H9 (cell line): ENCODE measurements around the gene SRD5A2. TPM values are rescaled to one million over a fixed set of nuclear protein-coding genes. Genes with fewer than 3 reads are reported as not detected.

Experiments
- DNase-seq: peaks from one replicate; pipeline ENCODE4 v3.0.0-alpha.2; 2017
- H2AFZ ChIP-seq: one replicate; pipeline ENCODE4 v1.6.1; 2013; ENCODE audit warnings: mild to moderate bottlenecking, low read length, control low read depth, moderate library complexity
- H2AK5ac ChIP-seq: 2 replicates; pipeline ENCODE4 v1.6.1; 2013; ENCODE audit warnings: low read length, control low read depth, mixed read lengths; ENCODE audit not compliant: insufficient read length
- H2BK120ac ChIP-seq: one replicate; pipeline ENCODE4 v1.6.1; 2013; ENCODE audit warnings: low read depth, mild to moderate bottlenecking, low read length, control low read depth, inconsistent platforms; ENCODE audit not compliant: poor library complexity, severe bottlenecking
- H2BK12ac ChIP-seq: 2 replicates; pipeline ENCODE4 v1.6.1; 2013; ENCODE audit warnings: low read length, control low read depth, mixed read lengths, low read depth; ENCODE audit not compliant: insufficient read length
- H2BK15ac ChIP-seq: 2 replicates; pipeline ENCODE4 v1.6.1; 2013; ENCODE audit warnings: low read depth, low read length, control low read depth
- H2BK20ac ChIP-seq: one replicate; pipeline ENCODE4 v1.6.1; 2013; ENCODE audit warnings: low read depth, mild to moderate bottlenecking, low read length, control low read depth, inconsistent platforms; ENCODE audit not compliant: poor library complexity, severe bottlenecking
- H2BK5ac ChIP-seq: 2 replicates; pipeline ENCODE4 v1.6.1; 2013; ENCODE audit warnings: low read length, control low read depth, mixed read lengths; ENCODE audit not compliant: insufficient read length
- H3K14ac ChIP-seq: 2 replicates; pipeline ENCODE4 v1.6.1; 2013; ENCODE audit warnings: low read length, control low read depth; ENCODE audit not compliant: insufficient read depth
- H3K18ac ChIP-seq: 2 replicates; pipeline ENCODE4 v1.6.1; 2013; ENCODE audit warnings: low read depth, mild to moderate bottlenecking, mixed read lengths, low read length, control low read depth; ENCODE audit not compliant: insufficient read length
- H3K23ac ChIP-seq: 2 replicates; pipeline ENCODE4 v1.6.1; 2013; ENCODE audit warnings: low read length, control low read depth, mixed read lengths, low read depth; ENCODE audit not compliant: insufficient read length
- H3K23me2 ChIP-seq: 2 replicates; pipeline ENCODE4 v1.6.1; 2013; ENCODE audit warnings: low read depth, mild to moderate bottlenecking, mixed read lengths, low read length, control low read depth; ENCODE audit not compliant: insufficient read length, poor library complexity, severe bottlenecking
- H3K27ac ChIP-seq: 2 replicates; pipeline ENCODE4 v1.5.1; 2013; ENCODE audit warnings: low read length, control low read depth, mixed read lengths, low read depth; ENCODE audit not compliant: insufficient read length
- H3K27me3 ChIP-seq: 2 replicates; pipeline ENCODE4 v1.6.1; 2013; ENCODE audit warnings: low read length, control low read depth, inconsistent platforms; ENCODE audit not compliant: insufficient read depth
- H3K4ac ChIP-seq: 2 replicates; pipeline ENCODE4 v1.6.1; 2013; ENCODE audit warnings: low read depth, mild to moderate bottlenecking, control low read depth, inconsistent platforms, low read length, moderate library complexity
- H3K4me1 ChIP-seq: 2 replicates; pipeline ENCODE4 v1.6.1; 2013; ENCODE audit warnings: low read length, control low read depth, inconsistent platforms; ENCODE audit not compliant: insufficient read depth
- H3K4me2 ChIP-seq: 2 replicates; pipeline ENCODE4 v1.6.1; 2013; ENCODE audit warnings: low read length, control low read depth, mixed read lengths; ENCODE audit not compliant: insufficient read length, insufficient read depth
- H3K56ac ChIP-seq: 2 replicates; pipeline ENCODE4 v1.6.1; 2013; ENCODE audit warnings: low read depth, mild to moderate bottlenecking, mixed read lengths, low read length, control low read depth; ENCODE audit not compliant: insufficient read length
- H3K79me1 ChIP-seq: 2 replicates; pipeline ENCODE4 v1.6.1; 2013; ENCODE audit warnings: low read depth, mild to moderate bottlenecking, moderate library complexity, low read length, control low read depth, inconsistent platforms; ENCODE audit not compliant: insufficient read depth, poor library complexity, severe bottlenecking
- H3K79me2 ChIP-seq: 2 replicates; pipeline ENCODE4 v1.6.1; 2013; ENCODE audit warnings: low read length, control low read depth, inconsistent platforms; ENCODE audit not compliant: insufficient read depth
- H3K9ac ChIP-seq: 2 replicates; pipeline ENCODE4 v1.6.1; 2013; ENCODE audit warnings: low read length, control low read depth, mixed read lengths; ENCODE audit not compliant: insufficient read length; ENCODE audit errors: extremely low read depth
- H3K9me3 ChIP-seq: one replicate; pipeline ENCODE4 v1.6.1; 2013; ENCODE audit warnings: low read depth, low read length, inconsistent platforms; ENCODE audit not compliant: control insufficient read depth
- H3T11ph ChIP-seq: one replicate; pipeline ENCODE4 v1.6.1; 2013; ENCODE audit warnings: mild to moderate bottlenecking, low read length, control low read depth, inconsistent platforms
- H4K20me1 ChIP-seq: one replicate; pipeline ENCODE4 v1.6.1; 2013; ENCODE audit not compliant: control insufficient read depth, insufficient read length, insufficient read depth
- H4K5ac ChIP-seq: 2 replicates; pipeline ENCODE4 v1.6.1; 2013; ENCODE audit warnings: low read depth, mild to moderate bottlenecking, mixed read lengths, low read length, control low read depth; ENCODE audit not compliant: insufficient read length
- H4K8ac ChIP-seq: replicated peaks from 2 replicates; pipeline ENCODE4 v1.6.1; 2013; ENCODE audit warnings: low read length, control low read depth, mixed read lengths, low read depth; ENCODE audit not compliant: insufficient read length
- H4K91ac ChIP-seq: 2 replicates; pipeline ENCODE4 v1.6.1; 2013; ENCODE audit warnings: low read depth, mild to moderate bottlenecking, moderate library complexity, mixed read lengths, low read length, control low read depth; ENCODE audit not compliant: insufficient read length
- H3K27ac Mint-ChIP-seq, 3 experiments: 2 replicates in 2 of 3; 3 replicates in 1 of 3; pipeline ENCODE4 v1.8.0; 2020 to 2021; ENCODE audit warnings: mixed read lengths in 3 of 3, mild to moderate bottlenecking in 1 of 3, moderate library complexity in 1 of 3
- H3K27me3 Mint-ChIP-seq: 2 replicates; pipeline ENCODE4 v1.8.0; 2021; ENCODE audit warnings: low read depth, mild to moderate bottlenecking, moderate library complexity, mixed read lengths
- H3K36me3 Mint-ChIP-seq, 3 experiments: 2 replicates in 2 of 3; 3 replicates in 1 of 3; pipeline ENCODE4 v1.8.0; 2020 to 2021; ENCODE audit warnings: low read depth in 3 of 3, mixed read lengths in 3 of 3; ENCODE audit not compliant: insufficient read depth in 1 of 3
- H3K4me1 Mint-ChIP-seq, 2 experiments: 2 replicates each; pipeline ENCODE4 v1.8.0; 2020; ENCODE audit warnings: mixed read lengths in 2 of 2
- H3K4me3 Mint-ChIP-seq, 2 experiments: 2 replicates in 1 of 2; 3 replicates in 1 of 2; pipeline ENCODE4 v1.8.0; 2020 to 2021; ENCODE audit warnings: mild to moderate bottlenecking in 2 of 2, mixed read lengths in 2 of 2, moderate library complexity in 1 of 2
- H3K9me3 Mint-ChIP-seq, 2 experiments: 2 replicates in 1 of 2; 3 replicates in 1 of 2; pipeline ENCODE4 v1.8.0; 2020; ENCODE audit warnings: mild to moderate bottlenecking in 2 of 2, mixed read lengths in 2 of 2, moderate library complexity in 1 of 2
- WGBS: extraction: QIAGEN DNeasy Blood & Tissue Kit; methylation state at CpG from one replicate; pipeline ENCODE4 v1.1.7; 2013; ENCODE audit warnings: missing lambda C conversion rate, low lambda C conversion rate, mixed read lengths; ENCODE audit not compliant: insufficient read length; ENCODE audit errors: extremely low coverage; 5-methylcytosine and 5-hydroxymethylcytosine counted together
- total RNA-seq: library from RNA; stranded (reverse); gene quantifications from 2 replicates; pipeline ENCODE4 v1.2.1, GENCODE V29; 2021
- TF ChIP-seq, protein P1 (sequence below): fragments of 200-600 bp; sonication (generic); conservative IDR thresholded peaks from 3 replicates; pipeline ENCODE4 v1.8.0; 2021; ENCODE audit warnings: antibody characterized with exemption, mild to moderate bottlenecking

SRD5A2 gene
- total RNA-seq, 1 experiment from 2014 or later = not detected

DNA sequence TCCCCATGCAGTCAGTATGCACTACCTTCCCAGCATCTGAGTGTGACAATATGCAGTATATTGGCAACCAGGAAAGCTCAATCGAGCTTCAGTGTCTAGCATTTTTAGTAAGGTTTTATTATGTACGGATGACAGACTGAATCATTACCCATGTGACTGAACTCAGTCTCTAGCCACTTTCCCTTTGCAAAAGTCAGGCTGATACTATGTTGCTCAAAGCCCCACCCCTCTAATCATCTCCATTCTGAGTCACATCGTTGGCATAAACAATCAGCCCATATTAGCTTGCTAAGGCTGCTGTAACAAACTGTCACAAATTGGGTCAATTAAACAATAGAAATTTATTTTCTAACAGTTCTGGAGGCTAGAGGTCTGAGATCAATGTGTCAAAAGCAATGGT lies 25.8 kb upstream of the SRD5A2 start:
- H2BK20ac ChIP-seq = no peak overlapping the region
- no peak overlapping the region for H2AK5ac ChIP-seq
- H3K18ac ChIP-seq = no peak overlapping the region
- no peak overlapping the region for H2BK120ac ChIP-seq
- TF ChIP-seq, protein P1, sequence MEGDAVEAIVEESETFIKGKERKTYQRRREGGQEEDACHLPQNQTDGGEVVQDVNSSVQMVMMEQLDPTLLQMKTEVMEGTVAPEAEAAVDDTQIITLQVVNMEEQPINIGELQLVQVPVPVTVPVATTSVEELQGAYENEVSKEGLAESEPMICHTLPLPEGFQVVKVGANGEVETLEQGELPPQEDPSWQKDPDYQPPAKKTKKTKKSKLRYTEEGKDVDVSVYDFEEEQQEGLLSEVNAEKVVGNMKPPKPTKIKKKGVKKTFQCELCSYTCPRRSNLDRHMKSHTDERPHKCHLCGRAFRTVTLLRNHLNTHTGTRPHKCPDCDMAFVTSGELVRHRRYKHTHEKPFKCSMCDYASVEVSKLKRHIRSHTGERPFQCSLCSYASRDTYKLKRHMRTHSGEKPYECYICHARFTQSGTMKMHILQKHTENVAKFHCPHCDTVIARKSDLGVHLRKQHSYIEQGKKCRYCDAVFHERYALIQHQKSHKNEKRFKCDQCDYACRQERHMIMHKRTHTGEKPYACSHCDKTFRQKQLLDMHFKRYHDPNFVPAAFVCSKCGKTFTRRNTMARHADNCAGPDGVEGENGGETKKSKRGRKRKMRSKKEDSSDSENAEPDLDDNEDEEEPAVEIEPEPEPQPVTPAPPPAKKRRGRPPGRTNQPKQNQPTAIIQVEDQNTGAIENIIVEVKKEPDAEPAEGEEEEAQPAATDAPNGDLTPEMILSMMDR = no peak
- no peak overlapping the region for H2BK5ac ChIP-seq
- no peak overlapping the region for H3K14ac ChIP-seq
- no peak overlapping the region for H3K23ac ChIP-seq
- no peak overlapping the region for H4K5ac ChIP-seq
- H3K56ac ChIP-seq = no peak overlapping the region
- Mint-ChIP-seq H3K27ac (no peak overlapping the region), H3K9me3 (peaks cover 35 to 56% of the 10 kb centered on the region in 2 experiments), H3K4me1 (no peaks in the 10 kb centered on the region), H3K36me3 (peaks cover 0 to 6% (median 0%) of the 10 kb centered on the region in 3 experiments; a peak in 1 of 7 replicates), H3K27me3 (peaks cover 4% of the 10 kb centered on the region), H3K4me3 (no peak overlapping the region)
- WGBS = no CpG with 5 or more reads among the region's 3 CpGs
- H3K9ac ChIP-seq = no peak overlapping the region
- H3K4me2 ChIP-seq = no peak overlapping the region
- no peak overlapping the region for H2BK12ac ChIP-seq
- no peak overlapping the region for H2AFZ ChIP-seq
- H3K4me1 ChIP-seq = no peaks in the 10 kb centered on the region
- H3K79me1 ChIP-seq = no peaks in the 10 kb centered on the region
- no peaks in the 10 kb centered on the region for H4K20me1 ChIP-seq
- no peaks in the 10 kb centered on the region for H3K23me2 ChIP-seq
- no peak overlapping the region for H3K4ac ChIP-seq
- H3T11ph ChIP-seq = no peak overlapping the region
- no peak overlapping the region for H4K91ac ChIP-seq
- no peaks in the 10 kb centered on the region for H3K79me2 ChIP-seq
- H3K9me3 ChIP-seq = no peaks in the 10 kb centered on the region
- no peak overlapping the region for H2BK15ac ChIP-seq
- no peak overlapping the region for H3K27ac ChIP-seq
- no peak for DNase-seq
- H3K27me3 ChIP-seq = no peaks in the 10 kb centered on the region
- H4K8ac ChIP-seq = no peak overlapping the region
